HepG2 (cell line): ENCODE measurements around the gene SH2D3A. TPM values are rescaled to one million over a fixed set of nuclear protein-coding genes. Genes with fewer than 3 reads are reported as not detected.

Experiments used
- ATAC-seq: fragments of 200-7000 bp; cut with Tn5 transposase; 3 replicates; pipeline ENCODE4 v1.9.1; 2020; ENCODE audit warnings: mild to moderate bottlenecking, moderate library complexity
- BruUV-seq: library from RNA; stranded (reverse); fragments of 400-500 nt; replicated peaks from 2 replicates; lab custom pipeline; 2021; lab: Mats Ljungman, UMichigan
- CTCF ChIA-PET: fragments of 300-600 bp; formaldehyde crosslinking; extraction: SDS; loops from one replicate; lab custom pipeline; 2021; ENCODE audit warnings: low total read pairs, inconsistent platforms, low intra/inter-chr PET ratio; lab: Yijun Ruan, JAX
- POLR2A ChIA-PET: fragments of 350-600 bp; sonication (Branson Sonifier 250); formaldehyde crosslinking; loops from one replicate; lab custom pipeline; 2020; ENCODE audit warnings: antibody characterized with exemption, inconsistent platforms; lab: Yijun Ruan, JAX
- DNase-seq: peaks from one replicate; pipeline ENCODE4 v3.0.0-alpha.2; 2015; ENCODE audit warnings: low spot score
- FAIRE-seq: peaks from 3 replicates; lab custom pipeline; 2011; peaks lifted over from hg19 to GRCh38; lab: Jason Lieb, UNC
- H2AFZ ChIP-seq: one replicate; pipeline ENCODE4 v1.6.1; 2011; ENCODE audit warnings: low read length, inconsistent platforms
- H3K27ac ChIP-seq: fragments of 300-600 bp; 3 replicates; pipeline ENCODE4 v1.8.0; 2011; ENCODE audit warnings: mixed run types, mild to moderate bottlenecking, mixed read lengths, low read length, inconsistent platforms; ENCODE audit not compliant: insufficient read depth; ENCODE audit errors: extremely low read length
- H3K27me3 ChIP-seq, 2 experiments: fragments of 200-600 bp in 1 of 2; 2 replicates in 1 of 2; 3 replicates in 1 of 2; pipeline versions ENCODE4 v1.6.0 to v1.8.0; 2011; ENCODE audit warnings: low read length in 2 of 2, mild to moderate bottlenecking in 2 of 2, moderate library complexity in 2 of 2, inconsistent platforms in 1 of 2; ENCODE audit not compliant: insufficient read depth in 2 of 2, control insufficient read depth in 1 of 2
- H3K36me3 ChIP-seq, 2 experiments: fragments of 200-600 bp in 1 of 2; replicated peaks in 1 of 2; 2 replicates in 1 of 2; 3 replicates in 1 of 2; pipeline versions ENCODE4 v1.5.1 to v1.8.0; 2011; ENCODE audit warnings: low read length in 2 of 2, inconsistent platforms in 1 of 2; ENCODE audit not compliant: insufficient read depth in 2 of 2, control insufficient read depth in 1 of 2
- H3K4me1 ChIP-seq: 2 replicates; pipeline ENCODE4 v1.5.1; 2012; ENCODE audit warnings: low read length, inconsistent platforms; ENCODE audit not compliant: insufficient read depth
- H3K4me2 ChIP-seq: 2 replicates; pipeline ENCODE4 v1.6.0; 2011; ENCODE audit warnings: low read depth, low read length, inconsistent platforms
- H3K4me3 ChIP-seq, 3 experiments: fragments of 200-600 bp in 1 of 3; sonication (generic), shearing (Covaris generic) in 1 of 3; replicated peaks in 1 of 3; 2 replicates each; pipeline ENCODE4 v1.5.1; 2011 to 2016; ENCODE audit warnings: low read length in 3 of 3, inconsistent platforms in 2 of 3, low read depth in 2 of 3, mild to moderate bottlenecking in 2 of 3, control low read depth in 1 of 3, mixed read lengths in 1 of 3; ENCODE audit not compliant: insufficient read depth in 1 of 3
- H3K79me2 ChIP-seq: one replicate; pipeline ENCODE4 v1.6.1; 2011; ENCODE audit warnings: low read length, inconsistent platforms; ENCODE audit not compliant: insufficient read depth
- H3K9ac ChIP-seq: 2 replicates; pipeline ENCODE4 v1.6.0; 2011; ENCODE audit warnings: mild to moderate bottlenecking, low read depth, low read length, inconsistent platforms; ENCODE audit not compliant: insufficient read depth
- H3K9me3 ChIP-seq: 2 replicates; pipeline ENCODE4 v1.5.1; 2012; ENCODE audit warnings: mild to moderate bottlenecking, low read length
- H4K20me1 ChIP-seq: 2 replicates; pipeline ENCODE4 v1.6.0; 2011; ENCODE audit warnings: inconsistent platforms, mild to moderate bottlenecking, low read length, moderate library complexity; ENCODE audit not compliant: insufficient read depth
- AGO2 ChIP-seq: fragments of 200-400 bp; formaldehyde crosslinking; optimal IDR thresholded peaks from 2 replicates; pipeline ENCODE3; 2017; ENCODE audit warnings: mild to moderate bottlenecking, low read depth, low read length, moderate library complexity
- ATF4 ChIP-seq, 2 experiments: fragments of 450-650 bp in 1 of 2; sonication (generic) in 1 of 2; formaldehyde crosslinking; IDR thresholded peaks; 2 replicates each; pipeline versions ENCODE4 v1.5.0 to v1.8.0; 2020 to 2022; ENCODE audit warnings: mild to moderate bottlenecking in 1 of 2, missing genetic modification reagents in 1 of 2
- CENPBD1 ChIP-seq: sonication (generic); formaldehyde crosslinking; IDR thresholded peaks from 2 replicates; pipeline ENCODE4 v1.8.0; 2022; ENCODE audit warnings: missing genetic modification reagents, low read depth, mild to moderate bottlenecking, borderline replicate concordance
- HOXD1 ChIP-seq: sonication (generic); formaldehyde crosslinking; IDR thresholded peaks from 2 replicates; pipeline ENCODE4 v1.5.0; 2020; ENCODE audit warnings: missing genetic modification reagents
- NR3C1 ChIP-seq: sonication (generic); formaldehyde crosslinking; IDR thresholded peaks from 2 replicates; pipeline ENCODE4 v1.4.0; 2020; ENCODE audit warnings: missing genetic modification reagents
- RCOR2 ChIP-seq: IDR thresholded peaks from 2 replicates; pipeline ENCODE4 v1.6.1; 2016; ENCODE audit warnings: missing biosample characterization, missing genetic modification reagents
- TIGD3 ChIP-seq: sonication (generic); formaldehyde crosslinking; IDR thresholded peaks from 2 replicates; pipeline ENCODE4 v1.5.1; 2020; ENCODE audit warnings: mild to moderate bottlenecking, missing genetic modification reagents, borderline replicate concordance
- ZBTB39 ChIP-seq: sonication (generic); formaldehyde crosslinking; IDR thresholded peaks from 2 replicates; pipeline ENCODE4 v1.5.0; 2020; ENCODE audit warnings: missing genetic modification reagents
- ZFAT ChIP-seq: sonication (generic); formaldehyde crosslinking; conservative IDR thresholded peaks from 2 replicates; pipeline ENCODE4 v1.8.1; 2023; ENCODE audit warnings: missing genetic modification reagents, inconsistent platforms
- ZNF552 ChIP-seq: sonication (generic); formaldehyde crosslinking; IDR thresholded peaks from 2 replicates; pipeline ENCODE4 v1.9.0; 2022; ENCODE audit warnings: missing genetic modification reagents, mild to moderate bottlenecking, borderline replicate concordance
- ZNF850 ChIP-seq: sonication (generic); formaldehyde crosslinking; conservative IDR thresholded peaks from 2 replicates; pipeline ENCODE4 v1.9.0; 2021; ENCODE audit warnings: mild to moderate bottlenecking, missing genetic modification reagents
- WGBS: methylation state at CpG from one replicate; pipeline ENCODE4 v1.1.6; 2017; ENCODE audit warnings: low lambda C conversion rate; 5-methylcytosine and 5-hydroxymethylcytosine counted together
- in situ Hi-C: cut with HindIII; loops from 2 replicates; pipeline ENCODE4 v1.10.0; 2017; ENCODE audit warnings: low pct_unique_long_range_greater_than_20kb; ENCODE audit not compliant: extremely low pct_ligation_motif_present
- intact Hi-C: fragments of 100-400 bp; cut with micrococcal nuclease; formaldehyde crosslinking; loops from one replicate; pipeline ENCODE4 v1.10.0; 2022; ENCODE audit not compliant: unreplicated experiment
- polyA plus RNA-seq, 8 experiments: library from polyadenylated mRNA; depleted of rRNA in 3 of 8; stranded (reverse) in 7 of 8; unstranded in 1 of 8; fragments of >200 nt; fragmentation: Illumina TruSeq in 4 of 8; extraction: Trizol in 4 of 8; gene quantifications; 2 replicates each; pipeline versions ENCODE4 v1.2.1 to v1.2.3, GENCODE V29; 2011 to 2016; ENCODE audit warnings: low read depth in 4 of 8, missing spikeins in 1 of 8, mixed read lengths in 1 of 8; ENCODE audit not compliant: insufficient read depth in 1 of 8
- total RNA-seq, 5 experiments: library from RNA; depleted of rRNA; stranded (reverse); fragments of >200 nt; fragmentation: Illumina TruSeq; extraction: Trizol; gene quantifications; 2 replicates each; pipeline ENCODE4 v1.2.3, GENCODE V29; 2016; ENCODE audit warnings: low read depth in 1 of 5

Gene SH2D3A
- total and polyA plus RNA-seq, 2 of the 13 experiments (the other 11 are each of a cell fraction or from before 2014, with no cell fraction given) = 1.0 to 2.2 TPM

GRCh38 chr19:6731822-6732221 is 35.4 kb downstream of the SH2D3A start:
- 93% methylated on average over 22 of the region's 22 CpGs for WGBS
- Histone ChIP-seq H3K27me3 (no peaks in the 10 kb centered on the region), H2AFZ (no peak overlapping the region), H3K4me3 (no peak overlapping the region), H3K79me2 (peaks cover 14% of the 10 kb centered on the region), H3K4me2 (no peak overlapping the region), H3K4me1 (peaks cover 65% of the 10 kb centered on the region), H3K36me3 (peaks cover 0 to 2% of the 10 kb centered on the region in 2 experiments; a peak in 2 of 5 replicates), H3K9ac (no peak overlapping the region), H4K20me1 (no peaks in the 10 kb centered on the region), H3K9me3 (no peaks in the 10 kb centered on the region), H3K27ac (no peak overlapping the region)
- no peak for FAIRE-seq
- ChIA-PET CTCF (no interaction called here), POLR2A (interaction anchor here (3.8 kb wide), 1 partner anchor 12 kb away, joined by 187 read pairs; the partner anchor contains the start of gene C3)
- no peak for DNase-seq
- ATAC-seq = no peak
- BruUV-seq = no TSS peak
- TF ChIP-seq AGO2 = peak; percentile 33
- TF ChIP-seq ATF4 (CRISPR knock-in tag; IDR thresholded peaks at IDR 0.05) = no peak
- TF ChIP-seq ZNF850 = no peak
- in situ Hi-C loops (no loop called here), intact Hi-C loops (loop anchor here (10.0 kb wide), 1 partner anchor 1143 kb away; the partner anchor contains the start of gene PRR36)

GRCh38 chr19:6730941-6731670 is 36.1 kb downstream of the SH2D3A start:
- FAIRE-seq (no peak), ATAC-seq (peak; percentile 9), DNase-seq (no peak)
- WGBS = 81% methylated on average over 22 of the region's 30 CpGs
- H3K4me2 ChIP-seq = peak overlapping the region; percentile 56; the same call in 1 of the 2 replicates
- BruUV-seq = no TSS peak
- ChIA-PET POLR2A (interaction anchor here (1.0 to 3.8 kb wide), 10 partner anchors 7 to 56 kb away, joined by 3 to 187 read pairs (median 6); partner anchors contain the start of genes C3 and GPR108), CTCF (no interaction called here)
- no peak overlapping the region for H2AFZ ChIP-seq
- no peaks in the 10 kb centered on the region for H3K27me3 ChIP-seq
- H3K9me3 ChIP-seq = no peaks in the 10 kb centered on the region
- H4K20me1 ChIP-seq = no peaks in the 10 kb centered on the region
- in situ Hi-C loops = no loop called here
- peak overlapping the region in 2 of 3 experiments; percentile 44 to 48; a peak in 3 of 6 replicates for H3K4me3 ChIP-seq
- peaks cover 11% of the 10 kb centered on the region for H3K79me2 ChIP-seq
- H3K27ac ChIP-seq = peak overlapping the region; percentile 44
- H3K9ac ChIP-seq = peak overlapping the region; percentile 43; the same call in 1 of the 2 replicates
- intact Hi-C loops = loop anchor here (1.0 to 10.0 kb wide), 2 partner anchors 11 to 1144 kb away; partner anchors contain the start of genes C3 and PRR36
- peaks cover 71% of the 10 kb centered on the region for H3K4me1 ChIP-seq
- H3K36me3 ChIP-seq = peaks cover 0 to 2% of the 10 kb centered on the region in 2 experiments; a peak in 2 of 5 replicates
- no peak for TF ChIP-seq ZFAT
- TF ChIP-seq NR3C1 = no peak
- no peak for TF ChIP-seq TIGD3 (CRISPR knock-in tag)
- no peak for TF ChIP-seq CENPBD1 (CRISPR knock-in tag)
- TF ChIP-seq ZBTB39 = no peak
- no peak for TF ChIP-seq HOXD1 (CRISPR knock-in tag)
- no peak for TF ChIP-seq ZNF552 (CRISPR knock-in tag)
- no peak for TF ChIP-seq RCOR2 (CRISPR knock-in tag)
- peak; percentile 22 for TF ChIP-seq AGO2
